Anterior cingulate cortex (tissue), 58 donors: ENCODE data around the gene CGB7.

Experiments used
- DNase-seq, 58 donors: peaks; one replicate each; lab custom pipeline; 2025; lab: John Stamatoyannopoulos, UW

Gene CGB7

DNA sequence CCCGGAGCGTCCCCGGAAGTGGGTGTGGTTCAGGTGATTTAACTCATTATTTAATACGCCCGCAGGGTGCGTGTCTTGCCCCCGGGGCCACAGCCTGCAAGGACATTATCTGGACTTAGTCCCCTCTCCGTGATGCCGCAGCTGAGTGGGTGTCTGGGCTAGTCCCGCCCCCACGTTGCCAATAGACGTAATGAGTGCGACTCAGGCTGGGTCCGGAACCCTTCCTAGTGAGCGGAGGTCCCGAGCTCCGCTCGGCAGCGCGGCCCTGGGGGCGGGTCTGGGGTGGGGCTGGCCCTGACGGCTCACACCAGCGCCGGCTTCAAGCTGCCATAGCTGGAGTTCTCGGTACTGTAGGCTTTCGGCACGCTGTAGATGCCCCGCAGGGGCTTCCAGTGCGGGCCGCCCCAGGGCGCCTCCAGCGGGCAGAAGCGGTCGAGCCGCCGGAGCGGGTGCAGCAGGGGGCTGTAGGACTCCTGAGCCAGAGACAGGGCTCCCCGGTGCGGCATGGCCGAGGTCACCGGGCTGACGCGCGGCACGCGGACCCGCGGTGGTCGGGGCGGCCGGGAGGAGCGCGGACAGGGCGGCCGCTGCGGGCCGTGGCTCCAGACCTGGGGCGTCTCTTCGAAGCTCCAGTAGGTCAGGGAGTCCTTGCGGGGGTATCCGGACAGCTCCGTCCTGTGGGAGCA, 39.7 kb downstream of the CGB7 start:
- peak in 4 of 58 donors; percentile 1 to 32 (median 17) for DNase-seq

DNA sequence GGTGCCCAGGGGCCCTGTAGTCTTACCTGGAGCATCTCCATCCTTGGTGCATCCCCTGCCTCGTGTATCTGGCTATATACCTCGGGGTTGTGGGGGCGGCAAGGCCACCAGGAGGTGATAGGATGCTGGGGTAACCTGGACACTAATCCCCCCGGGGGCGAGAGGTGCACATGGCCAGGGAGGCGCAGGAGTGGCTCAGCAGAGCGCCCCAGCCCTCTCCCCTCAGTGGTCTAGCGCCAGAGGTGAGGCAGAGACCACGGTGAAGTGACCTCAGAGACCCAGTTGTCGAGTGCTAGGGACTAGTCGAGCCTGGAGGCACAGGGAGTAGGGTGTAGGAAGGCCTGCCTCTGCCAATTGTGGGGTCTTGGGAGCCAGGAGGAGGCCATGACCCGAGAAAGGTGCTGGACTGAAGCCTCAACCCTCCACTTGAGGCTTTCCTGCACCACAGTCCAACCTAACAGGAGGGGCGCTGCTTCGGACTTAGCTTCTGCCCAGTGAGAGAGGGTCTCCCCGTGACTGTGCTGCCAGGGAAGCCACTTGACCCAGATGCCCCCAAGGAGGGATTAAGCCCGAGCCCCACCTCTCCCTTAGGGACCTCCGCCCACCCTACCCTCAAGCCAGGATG, 40.4 kb downstream of the CGB7 start, which contains the start of gene LHB:
Gene LHB, minus strand, starts transcription at position 51 of the 625 bp plus-strand sequence. Its CDS starts 10 bp downstream, at position 41.
- no peak for DNase-seq

DNA sequence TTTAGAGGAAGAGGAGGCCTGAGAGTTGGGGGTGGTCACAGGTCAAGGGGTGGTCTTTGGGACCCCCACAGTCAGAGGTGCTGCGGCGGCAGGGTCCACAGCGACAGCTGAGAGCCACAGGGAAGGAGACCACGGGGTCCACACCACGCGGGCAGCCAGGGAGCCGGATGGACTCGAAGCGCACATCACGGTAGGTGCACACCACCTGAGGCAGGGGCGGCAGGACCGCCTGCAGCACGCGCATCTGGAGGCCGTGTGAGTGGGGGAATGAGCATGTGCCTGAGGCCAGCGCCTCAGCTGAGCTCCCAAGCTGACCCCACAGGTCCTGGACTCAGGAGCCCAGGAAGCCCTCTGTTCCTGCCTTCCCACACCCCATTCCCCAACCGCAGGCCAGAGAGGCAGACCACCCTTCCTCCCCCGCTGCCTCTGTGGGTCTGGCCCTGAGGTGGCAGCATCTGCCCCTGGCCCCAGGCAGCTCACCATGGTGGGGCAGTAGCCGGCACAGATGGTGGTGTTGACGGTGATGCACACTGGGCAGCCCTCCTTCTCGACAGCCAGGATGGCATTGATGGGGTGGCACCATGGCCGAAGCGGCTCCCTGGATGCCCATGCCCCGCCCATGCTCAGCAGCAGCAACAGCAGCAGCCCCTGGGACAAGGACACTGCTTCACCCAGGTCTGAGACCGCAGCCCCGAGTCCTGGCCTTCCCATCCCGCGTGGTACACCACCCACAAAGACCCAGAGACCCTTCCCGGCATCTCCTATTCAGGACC, 41.3 kb downstream of the CGB7 start:
- no peak for DNase-seq

DNA sequence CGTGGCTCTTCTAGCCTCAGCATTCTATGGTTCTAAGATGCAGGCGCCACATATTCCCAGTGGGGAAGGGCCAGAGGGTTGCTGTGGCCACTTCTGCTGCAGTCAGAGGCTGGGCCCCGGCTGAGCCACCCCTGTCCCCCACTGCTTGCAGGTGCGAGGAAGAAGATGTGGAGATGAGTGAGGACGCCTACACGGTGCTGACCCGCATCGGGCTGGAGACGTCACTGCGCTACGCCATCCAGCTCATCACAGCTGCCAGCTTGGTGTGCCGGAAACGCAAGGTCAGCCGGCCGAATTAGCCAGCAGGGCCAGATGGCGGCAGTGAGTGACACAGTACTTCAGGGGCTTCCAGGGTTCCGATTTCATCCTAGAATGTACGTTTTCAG, 42.7 kb downstream of the CGB7 start:
- DNase-seq, result no peak

DNA sequence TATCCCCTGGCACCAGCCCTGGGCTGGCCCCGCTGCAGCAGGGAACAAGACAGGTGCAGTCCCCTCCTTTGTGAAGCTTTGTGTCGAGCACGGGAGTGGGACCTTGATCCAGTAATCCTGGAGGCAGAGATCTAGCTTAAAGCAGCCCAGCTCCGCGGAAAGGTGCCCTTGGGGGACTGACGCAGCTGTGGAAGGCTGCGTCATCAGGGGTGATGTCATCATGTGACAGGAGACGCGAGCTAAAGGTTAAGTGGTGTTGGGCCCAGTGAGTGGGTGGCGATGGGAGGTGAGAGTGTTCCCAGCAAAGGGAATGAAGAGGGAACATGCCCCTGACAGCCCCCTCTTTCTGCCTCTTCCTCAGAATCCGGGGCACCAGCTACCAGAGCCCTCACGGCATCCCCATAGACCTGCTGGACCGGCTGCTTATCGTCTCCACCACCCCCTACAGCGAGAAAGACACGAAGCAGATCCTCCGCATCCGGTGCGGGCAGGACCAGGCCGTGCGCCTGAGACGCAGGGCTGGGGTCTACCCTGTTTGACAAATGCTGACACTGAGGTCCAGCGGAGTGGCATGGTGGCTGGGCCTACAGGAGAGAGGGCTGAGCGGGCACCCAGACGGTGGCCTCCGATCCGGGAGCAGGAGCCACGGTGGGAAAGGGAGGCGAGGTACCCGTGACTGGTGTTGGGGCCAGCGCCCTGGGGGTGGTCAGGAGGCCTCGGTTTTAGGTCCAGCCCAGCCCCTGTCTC, 43.3 kb downstream of the CGB7 start:
- DNase-seq, result no peak

DNA sequence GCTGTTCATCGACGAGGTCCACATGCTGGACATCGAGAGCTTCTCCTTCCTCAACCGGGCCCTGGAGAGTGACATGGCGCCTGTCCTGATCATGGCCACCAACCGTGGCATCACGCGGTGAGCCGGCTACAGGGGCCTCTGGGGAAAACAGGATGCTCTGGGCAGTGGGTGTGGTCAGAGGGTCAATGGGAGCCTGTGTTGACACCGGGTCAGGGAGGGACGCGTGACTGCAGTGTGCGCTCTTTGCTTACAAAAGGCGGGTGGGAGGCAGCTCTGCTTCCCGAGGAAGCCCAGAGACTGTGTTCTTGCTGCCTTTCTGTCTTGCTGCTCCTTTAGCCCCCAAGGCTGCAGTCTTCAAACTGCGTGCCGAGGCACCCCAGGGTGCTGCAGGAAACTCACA, 46.4 kb downstream of the CGB7 start:
- DNase-seq, result no peak

DNA sequence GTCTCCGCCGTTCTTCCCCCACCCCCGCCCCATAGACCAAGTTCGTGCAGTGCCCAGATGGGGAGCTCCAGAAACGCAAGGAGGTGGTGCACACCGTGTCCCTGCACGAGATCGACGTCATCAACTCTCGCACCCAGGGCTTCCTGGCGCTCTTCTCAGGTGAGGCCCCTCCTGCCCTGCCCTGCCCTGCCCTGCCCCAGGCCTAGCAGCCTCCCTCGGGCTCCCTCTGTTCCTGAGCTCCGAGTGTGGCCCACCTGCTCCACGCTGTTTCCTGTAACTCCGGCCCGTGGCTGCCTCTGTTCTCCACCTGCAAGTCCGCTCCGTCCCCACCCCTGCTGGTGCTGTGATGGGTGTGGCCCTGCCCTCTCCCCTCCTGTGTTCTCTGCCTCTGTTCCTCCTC, 47.1 kb downstream of the CGB7 start:
- DNase-seq, result no peak

DNA sequence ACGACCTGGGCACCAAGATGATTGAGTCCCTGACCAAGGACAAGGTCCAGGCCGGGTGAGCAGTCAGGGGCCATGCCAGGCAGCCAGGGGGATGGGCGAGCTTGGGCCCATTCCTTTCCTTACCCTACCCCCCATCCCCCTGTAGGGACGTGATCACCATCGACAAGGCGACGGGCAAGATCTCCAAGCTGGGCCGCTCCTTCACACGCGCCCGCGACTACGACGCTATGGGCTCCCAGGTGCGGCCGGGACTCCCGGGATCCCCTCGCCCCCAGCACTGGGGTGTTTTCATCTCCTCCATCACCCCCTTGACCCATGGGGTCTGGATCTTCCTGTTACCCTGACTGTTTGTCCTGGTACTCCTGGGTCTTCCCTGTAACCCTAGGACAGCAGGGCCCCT, 47.7 kb downstream of the CGB7 start:
- no peak for DNase-seq

DNA sequence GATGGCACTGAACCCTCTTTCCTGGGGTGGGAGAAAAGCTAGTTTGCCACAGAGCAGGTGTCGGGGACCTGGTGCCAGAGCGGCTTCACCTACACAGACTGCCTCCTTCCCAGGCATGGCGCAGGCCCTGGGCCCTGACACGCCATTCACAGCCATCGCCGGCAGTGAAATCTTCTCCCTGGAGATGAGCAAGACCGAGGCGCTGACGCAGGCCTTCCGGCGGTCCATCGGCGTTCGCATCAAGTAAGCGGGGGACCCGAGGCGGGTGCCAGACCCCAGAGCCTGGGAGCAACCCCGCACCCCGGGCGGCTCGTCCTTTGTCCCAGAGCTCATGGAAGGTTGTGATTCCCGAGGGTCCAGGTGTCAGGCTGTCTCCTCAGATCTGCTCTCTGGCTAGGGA, 50.6 kb downstream of the CGB7 start:
- DNase-seq, result no peak

DNA sequence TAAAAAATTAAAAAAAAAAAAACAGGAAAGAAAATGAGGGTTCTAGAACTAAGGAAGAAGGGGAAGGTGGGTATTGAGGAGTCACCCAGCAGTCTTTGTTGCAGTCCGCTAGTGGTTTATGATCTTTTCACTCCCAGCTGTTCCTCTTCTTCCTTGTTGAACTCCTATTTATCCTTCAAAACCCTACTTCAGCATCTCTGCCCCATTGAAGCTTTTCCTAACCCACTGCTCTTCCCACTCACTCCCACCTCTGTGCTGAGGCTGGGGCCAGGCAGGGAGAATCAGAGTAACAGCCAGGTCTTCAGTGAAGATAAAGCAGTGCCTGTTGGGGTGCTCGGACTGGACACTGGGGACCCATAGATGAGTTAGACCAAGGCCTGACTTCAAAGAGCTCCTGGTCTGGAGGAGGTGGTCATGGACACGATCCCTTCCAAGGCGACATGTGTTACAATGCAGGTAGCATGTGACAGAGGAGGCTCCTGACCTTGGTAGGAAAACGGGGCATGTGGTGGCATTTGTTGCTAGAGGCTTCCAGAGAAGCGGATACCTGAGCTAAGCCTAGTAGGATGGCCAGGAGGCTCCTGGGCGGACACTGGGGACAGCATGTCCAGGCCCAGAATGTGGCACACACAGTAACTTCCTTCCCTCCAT, 52.5 kb downstream of the CGB7 start:
- no peak for DNase-seq
